Lower lobe of right lung (tissue), 2 donors: ENCODE data around the gene C5orf58. TPM values are rescaled to one million over a fixed set of nuclear protein-coding genes. Genes with fewer than 3 reads are reported as not detected.

Experiments
- ATAC-seq, 2 donors: fragments of 200-7000 bp; cut with Tn5 transposase; one replicate each; pipeline ENCODE4 v1.9.1; 2020 to 2022; ENCODE audit warnings: mild to moderate bottlenecking in 2 of 2, moderate library complexity in 2 of 2
- DNase-seq: peaks from one replicate; pipeline ENCODE4 v3.0.0-alpha.2; 2020
- H3K27ac ChIP-seq: fragments of 200-600 bp; one replicate; pipeline ENCODE4 v1.8.0; 2022
- H3K27me3 ChIP-seq: fragments of 200-600 bp; one replicate; pipeline ENCODE4 v1.8.0; 2022; ENCODE audit warnings: low read depth
- H3K36me3 ChIP-seq: fragments of 200-600 bp; one replicate; pipeline ENCODE4 v1.8.0; 2022; ENCODE audit warnings: mild to moderate bottlenecking
- H3K4me1 ChIP-seq: fragments of 200-600 bp; one replicate; pipeline ENCODE4 v1.8.0; 2022
- H3K4me3 ChIP-seq: fragments of 200-600 bp; one replicate; pipeline ENCODE4 v1.8.0; 2022; ENCODE audit warnings: mild to moderate bottlenecking
- H3K9me3 ChIP-seq: fragments of 200-600 bp; one replicate; pipeline ENCODE4 v1.8.0; 2022
- intact Hi-C: fragments of 100-400 bp; cut with DNase I; formaldehyde crosslinking; loops from one replicate; pipeline ENCODE4 v1.11.0; 2022
- total RNA-seq: library from RNA; stranded (reverse); fragmentation: NEBNext Ultra II Directional; extraction: Animal tissue kit (Norgen Biotek cat#: 25700); gene quantifications from one replicate; pipeline ENCODE4 v1.2.1, GENCODE V29; 2021
- TF ChIP-seq, protein P1 (sequence below): fragments of 200-600 bp; IDR thresholded peaks from one replicate; pipeline ENCODE4 v1.8.0; 2022; ENCODE audit warnings: antibody characterized with exemption, mild to moderate bottlenecking
- donor health status: DM: no; HTN: yes; CAD: no; lungs with severe emphysema.

The C5orf58 gene
- total RNA-seq, 1 donor from 2014 or later, result not detected

DNA sequence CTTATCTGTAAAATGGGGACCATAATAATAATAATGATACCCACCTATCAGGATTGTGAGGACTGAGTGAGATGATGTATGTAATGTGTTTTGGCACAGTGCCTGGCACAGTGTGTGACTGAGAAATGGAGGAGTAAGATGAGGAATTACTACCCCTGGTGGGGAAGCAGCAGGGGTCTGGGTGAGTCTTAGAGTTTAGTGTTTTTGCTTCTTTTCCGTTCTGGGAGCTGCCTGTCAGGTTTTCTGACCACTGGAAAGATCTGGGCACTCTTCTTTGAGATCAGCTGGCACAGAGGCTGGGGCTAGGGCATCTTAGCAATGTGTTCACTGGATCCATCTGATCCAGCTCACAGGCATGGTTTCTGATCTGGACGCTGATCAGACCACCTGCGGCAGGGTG, 56.3 kb downstream of the C5orf58 start:
- TF ChIP-seq, protein P1, sequence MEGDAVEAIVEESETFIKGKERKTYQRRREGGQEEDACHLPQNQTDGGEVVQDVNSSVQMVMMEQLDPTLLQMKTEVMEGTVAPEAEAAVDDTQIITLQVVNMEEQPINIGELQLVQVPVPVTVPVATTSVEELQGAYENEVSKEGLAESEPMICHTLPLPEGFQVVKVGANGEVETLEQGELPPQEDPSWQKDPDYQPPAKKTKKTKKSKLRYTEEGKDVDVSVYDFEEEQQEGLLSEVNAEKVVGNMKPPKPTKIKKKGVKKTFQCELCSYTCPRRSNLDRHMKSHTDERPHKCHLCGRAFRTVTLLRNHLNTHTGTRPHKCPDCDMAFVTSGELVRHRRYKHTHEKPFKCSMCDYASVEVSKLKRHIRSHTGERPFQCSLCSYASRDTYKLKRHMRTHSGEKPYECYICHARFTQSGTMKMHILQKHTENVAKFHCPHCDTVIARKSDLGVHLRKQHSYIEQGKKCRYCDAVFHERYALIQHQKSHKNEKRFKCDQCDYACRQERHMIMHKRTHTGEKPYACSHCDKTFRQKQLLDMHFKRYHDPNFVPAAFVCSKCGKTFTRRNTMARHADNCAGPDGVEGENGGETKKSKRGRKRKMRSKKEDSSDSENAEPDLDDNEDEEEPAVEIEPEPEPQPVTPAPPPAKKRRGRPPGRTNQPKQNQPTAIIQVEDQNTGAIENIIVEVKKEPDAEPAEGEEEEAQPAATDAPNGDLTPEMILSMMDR, result no peak
- no peaks in the 10 kb centered on the region for H3K27me3 ChIP-seq
- H3K9me3 ChIP-seq, result no peaks in the 10 kb centered on the region
- H3K4me3 ChIP-seq, result no peak overlapping the region
- intact Hi-C loops, result no loop called here
- peaks cover 71% of the 10 kb centered on the region for H3K36me3 ChIP-seq
- ATAC-seq (no peak), DNase-seq (no peak)
- peaks cover 60% of the 10 kb centered on the region for H3K4me1 ChIP-seq
- H3K27ac ChIP-seq, result no peak overlapping the region

DNA sequence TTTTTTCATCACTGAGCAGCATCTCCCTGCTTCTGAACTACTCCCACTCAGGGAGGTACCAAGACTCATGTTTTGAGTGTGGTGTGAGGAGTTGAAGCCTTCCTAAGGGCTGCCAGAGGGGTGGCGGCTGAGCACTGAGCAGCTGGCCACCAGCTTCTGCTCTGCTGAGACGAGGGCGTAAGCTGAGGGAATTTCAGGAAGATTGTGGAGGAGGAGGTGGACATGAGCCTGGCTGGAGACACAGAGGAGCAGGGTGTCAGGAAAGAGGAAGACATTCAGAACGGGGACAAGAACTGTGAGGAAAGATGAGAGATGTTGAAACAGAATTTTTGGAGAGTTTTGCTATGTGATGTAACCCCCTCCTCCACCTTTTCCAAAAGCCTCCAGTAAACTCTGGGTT, 57.0 kb downstream of the C5orf58 start:
- no peak overlapping the region for H3K4me3 ChIP-seq
- H3K9me3 ChIP-seq, result no peaks in the 10 kb centered on the region
- peaks cover 65% of the 10 kb centered on the region for H3K4me1 ChIP-seq
- TF ChIP-seq, protein P1, result no peak
- ATAC-seq (peak in 1 of 2 donors; percentile 28), DNase-seq (no peak)
- intact Hi-C loops, result no loop called here
- no peak overlapping the region for H3K27ac ChIP-seq
- H3K27me3 ChIP-seq, result no peaks in the 10 kb centered on the region
- peaks cover 64% of the 10 kb centered on the region for H3K36me3 ChIP-seq

DNA sequence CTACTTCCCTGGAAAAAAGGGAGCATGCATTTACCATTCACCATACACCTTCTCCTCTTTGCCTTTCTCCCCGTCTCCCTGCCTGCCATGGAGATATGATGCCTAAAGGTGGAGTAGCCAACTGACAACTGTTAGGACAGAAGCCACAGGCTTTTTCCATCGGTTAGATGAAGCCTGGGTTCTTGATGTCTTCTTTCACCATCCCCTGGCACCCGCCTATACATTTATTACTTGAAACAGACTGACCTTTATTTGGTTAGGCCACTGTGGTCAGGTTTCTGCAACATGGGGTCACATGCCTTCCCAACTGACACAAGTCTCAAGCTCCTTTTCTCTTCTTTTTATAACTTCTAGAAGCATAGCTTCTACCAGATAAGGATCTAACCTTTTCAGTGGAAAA, 57.7 kb downstream of the C5orf58 start:
- H3K4me3 ChIP-seq, result no peak overlapping the region
- peaks cover 57% of the 10 kb centered on the region for H3K36me3 ChIP-seq
- H3K9me3 ChIP-seq, result no peaks in the 10 kb centered on the region
- DNase-seq (no peak), ATAC-seq (no peak)
- H3K27ac ChIP-seq, result no peak overlapping the region
- TF ChIP-seq, protein P1, result no peak
- peaks cover 70% of the 10 kb centered on the region for H3K4me1 ChIP-seq
- intact Hi-C loops, result no loop called here
- H3K27me3 ChIP-seq, result no peaks in the 10 kb centered on the region

DNA sequence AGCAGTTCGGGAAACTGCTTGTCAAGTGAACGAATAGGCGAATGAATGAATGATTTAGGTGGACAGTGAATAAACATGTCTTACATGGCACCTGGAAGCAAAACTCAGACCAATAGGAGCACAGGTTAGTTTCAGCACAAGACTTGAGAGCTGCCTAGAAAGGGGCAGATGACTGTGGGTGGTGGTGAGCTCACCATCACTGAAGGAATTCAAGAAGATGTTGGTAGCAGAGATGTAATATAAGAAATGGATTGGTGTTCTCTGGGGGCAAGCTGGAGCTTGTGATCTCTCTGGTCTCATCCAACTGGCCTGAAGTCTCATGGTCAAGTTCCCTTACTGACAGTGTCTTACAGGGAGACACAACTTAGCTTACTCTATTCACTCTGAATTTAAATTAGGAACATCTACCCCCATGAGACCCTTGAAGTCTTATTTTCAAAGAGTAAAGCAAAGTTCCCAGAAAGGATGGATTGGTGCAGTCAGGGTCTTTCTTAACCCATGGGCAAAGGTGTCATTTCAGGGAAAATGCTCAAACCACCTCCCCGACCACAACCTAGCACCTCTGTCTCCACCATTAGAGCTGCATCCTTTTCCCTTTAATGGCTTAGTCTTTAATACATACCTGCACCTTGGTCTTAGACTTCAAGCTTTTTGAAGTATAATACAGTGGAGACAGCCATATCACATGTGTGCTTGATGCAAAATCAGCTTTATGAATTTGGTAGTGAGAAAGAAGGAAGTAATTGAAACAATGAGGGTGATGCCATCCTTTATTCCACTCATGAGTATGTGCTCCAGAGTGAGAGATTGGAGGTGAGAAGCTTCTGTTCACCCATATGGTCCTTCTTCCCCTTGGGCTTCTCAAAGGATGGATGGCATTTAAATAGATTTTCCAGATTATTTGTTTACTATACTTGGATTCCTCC, 59.7 kb downstream of the C5orf58 start:
- intact Hi-C loops, result no loop called here
- no peaks in the 10 kb centered on the region for H3K9me3 ChIP-seq
- H3K27ac ChIP-seq, result no peak overlapping the region
- ATAC-seq (no peak), DNase-seq (no peak)
- H3K4me1 ChIP-seq, result peaks cover 64% of the 10 kb centered on the region
- no peaks in the 10 kb centered on the region for H3K27me3 ChIP-seq
- peak overlapping the region; percentile 74 for H3K4me3 ChIP-seq
- peaks cover 41% of the 10 kb centered on the region for H3K36me3 ChIP-seq
- TF ChIP-seq, protein P1, result no peak

DNA sequence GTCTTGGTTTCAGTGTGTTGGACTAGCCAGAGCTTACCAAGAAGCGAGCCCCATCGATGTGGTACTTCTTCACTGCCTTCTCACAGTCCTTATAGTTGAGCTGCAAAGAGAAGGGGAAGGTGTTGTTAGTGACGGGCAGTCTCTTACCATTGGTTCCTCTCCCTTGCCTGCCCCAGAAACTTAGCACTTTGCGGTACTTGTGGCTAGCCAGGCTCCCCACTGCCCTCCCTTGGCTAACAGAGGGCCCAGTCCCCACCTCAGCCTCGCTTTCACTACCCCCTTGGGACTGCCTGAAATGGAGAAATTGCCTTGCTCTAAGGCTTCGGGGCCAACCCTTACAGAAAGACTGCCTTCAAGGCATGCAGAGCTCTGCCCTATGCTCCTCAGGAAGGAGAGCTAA, 60.5 kb downstream of the C5orf58 start:
- H3K27me3 ChIP-seq, result no peaks in the 10 kb centered on the region
- no peak overlapping the region for H3K27ac ChIP-seq
- H3K4me1 ChIP-seq, result peaks cover 65% of the 10 kb centered on the region
- TF ChIP-seq, protein P1, result no peak
- ATAC-seq, result peak; percentile 71 to 82
- DNase-seq, result peak; percentile 78
- peaks cover 39% of the 10 kb centered on the region for H3K36me3 ChIP-seq
- intact Hi-C loops, result no loop called here
- H3K9me3 ChIP-seq, result no peaks in the 10 kb centered on the region
- peak overlapping the region; percentile 74 for H3K4me3 ChIP-seq
